ENCODE measurements around the gene PPHLN1. TPM values are rescaled to one million over a fixed set of nuclear protein-coding genes. Genes with fewer than 3 reads are reported as not detected.

The PPHLN1 gene
- total RNA-seq, 2 experiments from 2014 or later: 74.1 to 81.9 TPM

GRCh38 chr12:42486407-42486806, 160.4 kb downstream of the PPHLN1 start:
- peaks cover 12% of the 10 kb centered on the region for H3K4me1 Mint-ChIP-seq
- no peak overlapping the region for H3K4me3 Mint-ChIP-seq
- CTCF ChIA-PET: no interaction called here
- POLR2A ChIA-PET: no interaction called here
- DNase-seq: no peak
- H3K36me3 Mint-ChIP-seq (ENCODE audit: low read depth): no peaks in the 10 kb centered on the region
- H3K27me3 Mint-ChIP-seq: peaks cover 57% of the 10 kb centered on the region
- no peaks in the 10 kb centered on the region for H3K9me3 Mint-ChIP-seq
- no peak overlapping the region for H3K27ac Mint-ChIP-seq

GRCh38 chr12:42490261-42490842, 164.4 kb downstream of the PPHLN1 start:
- H3K27me3 Mint-ChIP-seq: peaks cover 26% of the 10 kb centered on the region
- no peak for DNase-seq
- POLR2A ChIA-PET: no interaction called here
- H3K4me1 Mint-ChIP-seq: no peaks in the 10 kb centered on the region
- CTCF ChIA-PET: interaction anchor here (1.0 kb wide), 1 partner anchor 78 kb away, joined by 3 read pairs; no protein-coding TSS in a partner anchor
- no peak overlapping the region for H3K4me3 Mint-ChIP-seq
- H3K36me3 Mint-ChIP-seq (ENCODE audit: low read depth): no peaks in the 10 kb centered on the region
- no peak overlapping the region for H3K27ac Mint-ChIP-seq
- H3K9me3 Mint-ChIP-seq: no peaks in the 10 kb centered on the region

Other genes with a start within 250 kb of the PPHLN1 start
- gene GXYLT1, start 181.3 kb upstream of the PPHLN1 start, total RNA-seq: 1 to 10 TPM; 7.8 to 9.7 TPM
- 10 to 100 TPM; 39.6 to 44.4 TPM for gene YAF2, start 87.9 kb upstream of the PPHLN1 start, total RNA-seq
- 10 to 100 TPM; 53.3 to 54.9 TPM for gene ZCRB1, start 73 bp upstream of the PPHLN1 start, total RNA-seq

Data from activated CD4-positive, alpha-beta memory T cell treated with anti-CD3 and anti-CD28 coated beads, Interleukin-2, amount 10 ng/mL, durations not matched to agents 7 days and 5 days (primary cell).